GM12878 (cell line): Measurements from ENCODE around the gene GALT. TPM values are rescaled to one million over a fixed set of nuclear protein-coding genes. Genes with fewer than 3 reads are reported as not detected.

Experiments used
- CHD4 ChIP-seq: fragments of 200-600 bp; sonication (generic); IDR thresholded peaks from 2 replicates; pipeline ENCODE4 v1.6.1; 2016; ENCODE audit warnings: mild to moderate bottlenecking
- CREB1 ChIP-seq: IDR thresholded peaks from 2 replicates; pipeline ENCODE4 v1.6.1; 2012; ENCODE audit warnings: low read depth, mild to moderate bottlenecking, inconsistent platforms
- IKZF2 ChIP-seq, 2 experiments: fragments of 450-650 bp; IDR thresholded peaks; 2 replicates each; pipeline ENCODE4 v1.6.1; 2017; ENCODE audit warnings: mild to moderate bottlenecking in 2 of 2, moderate library complexity in 2 of 2
- IRF4 ChIP-seq: IDR thresholded peaks from 2 replicates; pipeline ENCODE4 v1.6.1; 2011; ENCODE audit warnings: low read depth, low read length
- NR2C1 ChIP-seq: fragments of 450-650 bp; IDR thresholded peaks from 2 replicates; pipeline ENCODE4 v1.6.1; 2017; ENCODE audit warnings: antibody characterized with exemption, mild to moderate bottlenecking, moderate library complexity
- PML ChIP-seq: IDR thresholded peaks from 2 replicates; pipeline ENCODE4 v1.6.1; 2012; ENCODE audit warnings: low read length, inconsistent platforms
- RAD21 ChIP-seq: IDR thresholded peaks from 2 replicates; pipeline ENCODE4 v1.6.1; 2011; ENCODE audit warnings: mild to moderate bottlenecking, low read depth, low read length, moderate library complexity; ENCODE audit not compliant: insufficient read depth
- RCOR1 ChIP-seq: conservative IDR thresholded peaks from 2 replicates; pipeline ENCODE4 v1.6.1; 2012; ENCODE audit warnings: low read depth, low read length, improper control_type of control experiment
- SUPT20H ChIP-seq: IDR thresholded peaks from 2 replicates; pipeline ENCODE4 v1.6.1; 2011; ENCODE audit warnings: low read depth, mild to moderate bottlenecking, low read length, moderate library complexity, borderline replicate concordance; ENCODE audit not compliant: control insufficient read depth
- ZBED1 ChIP-seq: IDR thresholded peaks from 2 replicates; pipeline ENCODE4 v1.6.1; 2016; ENCODE audit warnings: borderline replicate concordance
- ZNF207 ChIP-seq: fragments of 450-650 bp; IDR thresholded peaks from 2 replicates; pipeline ENCODE4 v1.6.1; 2014; ENCODE audit warnings: antibody characterized with exemption, mild to moderate bottlenecking, borderline replicate concordance
- ZNF24 ChIP-seq: fragments of 450-650 bp; IDR thresholded peaks from 2 replicates; pipeline ENCODE4 v1.6.1; 2017; ENCODE audit warnings: antibody characterized with exemption, mild to moderate bottlenecking
- ZNF274 ChIP-seq: IDR thresholded peaks from one replicate; pipeline ENCODE4 v1.8.0; 2011; ENCODE audit not compliant: insufficient read length, insufficient read depth
- ZZZ3 ChIP-seq: IDR thresholded peaks from 2 replicates; pipeline ENCODE4 v1.6.1; 2011; ENCODE audit warnings: low read depth; ENCODE audit not compliant: control insufficient read depth, insufficient read length
- polyA plus RNA-seq, 11 experiments: library from polyadenylated mRNA; depleted of rRNA in 4 of 11; unstranded in 6 of 11; stranded (reverse) in 5 of 11; fragments of >200 nt; fragmentation: Nextera tagmentation in 4 of 11; fragmentation: Illumina TruSeq in 1 of 11; extraction: Ambion mirVana in 4 of 11; extraction: Trizol in 1 of 11; gene quantifications; 1 replicate in 1 of 11; 2 replicates in 10 of 11; pipeline versions ENCODE4 v1.2.1 to v1.2.3, GENCODE V29; 2011 to 2016; ENCODE audit warnings: inconsistent platforms in 2 of 11, missing spikeins in 2 of 11, low read depth in 1 of 11
- total RNA-seq, 4 experiments: library from RNA; depleted of rRNA in 3 of 4; stranded (reverse); fragments of >200 nt in 3 of 4; fragmentation: Illumina TruSeq in 1 of 4; extraction: Trizol in 1 of 4; gene quantifications; 2 replicates each; pipeline versions ENCODE4 v1.2.1 to v1.2.3, GENCODE V29; 2013 to 2021
- TF ChIP-seq, protein P1 (sequence below): IDR thresholded peaks from 2 replicates; pipeline ENCODE4 v1.6.1; 2012; ENCODE audit warnings: improper control_type of control experiment, low read depth, low read length; ENCODE audit not compliant: insufficient replicate concordance
- TF ChIP-seq, protein P2 (sequence below): fragments of 450-650 bp; IDR thresholded peaks from 2 replicates; pipeline ENCODE4 v1.6.1; 2016; ENCODE audit warnings: mild to moderate bottlenecking
- TF ChIP-seq, protein P3 (sequence below): fragments of 450-650 bp; IDR thresholded peaks from 2 replicates; pipeline ENCODE4 v1.6.1; 2018; ENCODE audit warnings: mild to moderate bottlenecking, low read depth, moderate library complexity; ENCODE audit not compliant: partially characterized antibody
- TF ChIP-seq, protein P4 (sequence below): fragments of 450-650 bp; IDR thresholded peaks from 2 replicates; pipeline ENCODE4 v1.6.1; 2016; ENCODE audit warnings: mild to moderate bottlenecking
- TF ChIP-seq, protein P5 (sequence below): IDR thresholded peaks from 2 replicates; pipeline ENCODE4 v1.6.1; 2011; ENCODE audit warnings: low read depth, mild to moderate bottlenecking, low read length, moderate library complexity, borderline replicate concordance; ENCODE audit errors: extremely low read depth

GALT gene
- total and polyA plus RNA-seq, 10 of the 15 experiments (the other 5 are each of a cell fraction or from before 2014, with no cell fraction given): 9.3 to 34.1 (median 26.9) TPM

DNA sequence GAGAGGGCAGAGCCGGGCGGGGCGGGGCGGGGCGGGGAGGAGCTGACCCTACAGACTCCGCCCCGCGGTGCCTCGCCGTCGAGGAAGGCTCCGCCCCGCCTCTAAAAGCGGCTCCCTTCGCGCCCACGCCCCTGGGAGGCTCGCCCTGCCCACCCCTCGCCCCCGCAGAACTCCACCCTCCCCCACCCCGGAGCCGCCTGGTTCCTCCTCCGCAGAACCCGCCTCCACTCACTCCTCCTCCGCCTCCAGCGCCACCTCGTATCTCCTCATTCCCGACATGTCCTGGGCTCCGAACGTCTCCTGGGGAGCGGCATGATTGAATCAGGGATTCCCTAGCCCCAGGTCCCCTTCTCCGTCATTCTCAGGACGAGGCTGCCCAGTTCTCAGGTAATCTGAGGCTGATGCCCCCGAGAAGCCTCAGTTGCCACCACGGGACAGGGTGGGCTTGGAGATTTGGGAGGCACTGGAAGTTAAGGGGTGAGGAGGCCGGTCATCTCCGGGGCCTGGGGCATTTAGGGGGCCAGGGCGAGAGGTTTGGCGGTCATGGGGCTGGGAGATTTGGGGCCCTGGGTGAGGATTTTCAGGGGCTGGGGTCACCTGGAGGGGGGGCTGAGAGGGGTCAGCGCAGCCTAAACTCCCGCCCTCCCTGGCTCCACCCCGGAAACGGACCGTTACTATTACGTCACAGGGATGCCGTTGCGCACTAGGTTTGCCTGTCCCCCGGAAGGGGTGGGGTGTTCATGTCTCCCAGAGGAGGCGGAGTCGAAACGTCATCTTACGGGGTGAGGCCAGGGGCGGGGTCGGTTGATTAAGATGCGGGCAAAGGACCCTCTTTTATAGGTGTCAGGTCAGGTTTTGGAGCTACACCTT, 19.1 kb downstream of the GALT start (continued):
- TF ChIP-seq, protein P1, sequence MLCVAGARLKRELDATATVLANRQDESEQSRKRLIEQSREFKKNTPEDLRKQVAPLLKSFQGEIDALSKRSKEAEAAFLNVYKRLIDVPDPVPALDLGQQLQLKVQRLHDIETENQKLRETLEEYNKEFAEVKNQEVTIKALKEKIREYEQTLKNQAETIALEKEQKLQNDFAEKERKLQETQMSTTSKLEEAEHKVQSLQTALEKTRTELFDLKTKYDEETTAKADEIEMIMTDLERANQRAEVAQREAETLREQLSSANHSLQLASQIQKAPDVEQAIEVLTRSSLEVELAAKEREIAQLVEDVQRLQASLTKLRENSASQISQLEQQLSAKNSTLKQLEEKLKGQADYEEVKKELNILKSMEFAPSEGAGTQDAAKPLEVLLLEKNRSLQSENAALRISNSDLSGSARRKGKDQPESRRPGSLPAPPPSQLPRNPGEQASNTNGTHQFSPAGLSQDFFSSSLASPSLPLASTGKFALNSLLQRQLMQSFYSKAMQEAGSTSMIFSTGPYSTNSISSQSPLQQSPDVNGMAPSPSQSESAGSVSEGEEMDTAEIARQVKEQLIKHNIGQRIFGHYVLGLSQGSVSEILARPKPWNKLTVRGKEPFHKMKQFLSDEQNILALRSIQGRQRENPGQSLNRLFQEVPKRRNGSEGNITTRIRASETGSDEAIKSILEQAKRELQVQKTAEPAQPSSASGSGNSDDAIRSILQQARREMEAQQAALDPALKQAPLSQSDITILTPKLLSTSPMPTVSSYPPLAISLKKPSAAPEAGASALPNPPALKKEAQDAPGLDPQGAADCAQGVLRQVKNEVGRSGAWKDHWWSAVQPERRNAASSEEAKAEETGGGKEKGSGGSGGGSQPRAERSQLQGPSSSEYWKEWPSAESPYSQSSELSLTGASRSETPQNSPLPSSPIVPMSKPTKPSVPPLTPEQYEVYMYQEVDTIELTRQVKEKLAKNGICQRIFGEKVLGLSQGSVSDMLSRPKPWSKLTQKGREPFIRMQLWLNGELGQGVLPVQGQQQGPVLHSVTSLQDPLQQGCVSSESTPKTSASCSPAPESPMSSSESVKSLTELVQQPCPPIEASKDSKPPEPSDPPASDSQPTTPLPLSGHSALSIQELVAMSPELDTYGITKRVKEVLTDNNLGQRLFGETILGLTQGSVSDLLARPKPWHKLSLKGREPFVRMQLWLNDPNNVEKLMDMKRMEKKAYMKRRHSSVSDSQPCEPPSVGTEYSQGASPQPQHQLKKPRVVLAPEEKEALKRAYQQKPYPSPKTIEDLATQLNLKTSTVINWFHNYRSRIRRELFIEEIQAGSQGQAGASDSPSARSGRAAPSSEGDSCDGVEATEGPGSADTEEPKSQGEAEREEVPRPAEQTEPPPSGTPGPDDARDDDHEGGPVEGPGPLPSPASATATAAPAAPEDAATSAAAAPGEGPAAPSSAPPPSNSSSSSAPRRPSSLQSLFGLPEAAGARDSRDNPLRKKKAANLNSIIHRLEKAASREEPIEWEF: no peak
- TF ChIP-seq RAD21 (no peak), NR2C1 (0 out of 2 replicates have a peak, but pooled peaks have one; percentile 26), ZNF274 (no peak), SUPT20H (no peak), ZZZ3 (no peak), CHD4 (no peak), IRF4 (no peak), RCOR1 (no peak), ZNF24 (no peak), IKZF2 (IDR thresholded peaks at IDR 0.05) (peak in 1 of 2 experiments; percentile 36; a peak in 2 of 4 replicates), ZBED1 (no peak), CREB1 (peak; percentile 98), ZNF207 (no peak), PML (no peak)
- TF ChIP-seq, protein P2, sequence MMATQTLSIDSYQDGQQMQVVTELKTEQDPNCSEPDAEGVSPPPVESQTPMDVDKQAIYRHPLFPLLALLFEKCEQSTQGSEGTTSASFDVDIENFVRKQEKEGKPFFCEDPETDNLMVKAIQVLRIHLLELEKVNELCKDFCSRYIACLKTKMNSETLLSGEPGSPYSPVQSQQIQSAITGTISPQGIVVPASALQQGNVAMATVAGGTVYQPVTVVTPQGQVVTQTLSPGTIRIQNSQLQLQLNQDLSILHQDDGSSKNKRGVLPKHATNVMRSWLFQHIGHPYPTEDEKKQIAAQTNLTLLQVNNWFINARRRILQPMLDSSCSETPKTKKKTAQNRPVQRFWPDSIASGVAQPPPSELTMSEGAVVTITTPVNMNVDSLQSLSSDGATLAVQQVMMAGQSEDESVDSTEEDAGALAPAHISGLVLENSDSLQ: peak; percentile 28; the same call in 1 of the 2 replicates
- TF ChIP-seq, protein P3, sequence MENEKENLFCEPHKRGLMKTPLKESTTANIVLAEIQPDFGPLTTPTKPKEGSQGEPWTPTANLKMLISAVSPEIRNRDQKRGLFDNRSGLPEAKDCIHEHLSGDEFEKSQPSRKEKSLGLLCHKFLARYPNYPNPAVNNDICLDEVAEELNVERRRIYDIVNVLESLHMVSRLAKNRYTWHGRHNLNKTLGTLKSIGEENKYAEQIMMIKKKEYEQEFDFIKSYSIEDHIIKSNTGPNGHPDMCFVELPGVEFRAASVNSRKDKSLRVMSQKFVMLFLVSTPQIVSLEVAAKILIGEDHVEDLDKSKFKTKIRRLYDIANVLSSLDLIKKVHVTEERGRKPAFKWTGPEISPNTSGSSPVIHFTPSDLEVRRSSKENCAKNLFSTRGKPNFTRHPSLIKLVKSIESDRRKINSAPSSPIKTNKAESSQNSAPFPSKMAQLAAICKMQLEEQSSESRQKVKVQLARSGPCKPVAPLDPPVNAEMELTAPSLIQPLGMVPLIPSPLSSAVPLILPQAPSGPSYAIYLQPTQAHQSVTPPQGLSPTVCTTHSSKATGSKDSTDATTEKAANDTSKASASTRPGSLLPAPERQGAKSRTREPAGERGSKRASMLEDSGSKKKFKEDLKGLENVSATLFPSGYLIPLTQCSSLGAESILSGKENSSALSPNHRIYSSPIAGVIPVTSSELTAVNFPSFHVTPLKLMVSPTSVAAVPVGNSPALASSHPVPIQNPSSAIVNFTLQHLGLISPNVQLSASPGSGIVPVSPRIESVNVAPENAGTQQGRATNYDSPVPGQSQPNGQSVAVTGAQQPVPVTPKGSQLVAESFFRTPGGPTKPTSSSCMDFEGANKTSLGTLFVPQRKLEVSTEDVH: peak; percentile 67
- TF ChIP-seq, protein P4, sequence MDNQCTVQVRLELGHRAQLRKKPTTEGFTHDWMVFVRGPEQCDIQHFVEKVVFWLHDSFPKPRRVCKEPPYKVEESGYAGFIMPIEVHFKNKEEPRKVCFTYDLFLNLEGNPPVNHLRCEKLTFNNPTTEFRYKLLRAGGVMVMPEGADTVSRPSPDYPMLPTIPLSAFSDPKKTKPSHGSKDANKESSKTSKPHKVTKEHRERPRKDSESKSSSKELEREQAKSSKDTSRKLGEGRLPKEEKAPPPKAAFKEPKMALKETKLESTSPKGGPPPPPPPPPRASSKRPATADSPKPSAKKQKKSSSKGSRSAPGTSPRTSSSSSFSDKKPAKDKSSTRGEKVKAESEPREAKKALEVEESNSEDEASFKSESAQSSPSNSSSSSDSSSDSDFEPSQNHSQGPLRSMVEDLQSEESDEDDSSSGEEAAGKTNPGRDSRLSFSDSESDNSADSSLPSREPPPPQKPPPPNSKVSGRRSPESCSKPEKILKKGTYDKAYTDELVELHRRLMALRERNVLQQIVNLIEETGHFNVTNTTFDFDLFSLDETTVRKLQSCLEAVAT: peak; percentile 44; the same call in 1 of the 2 replicates
- TF ChIP-seq, protein P5, sequence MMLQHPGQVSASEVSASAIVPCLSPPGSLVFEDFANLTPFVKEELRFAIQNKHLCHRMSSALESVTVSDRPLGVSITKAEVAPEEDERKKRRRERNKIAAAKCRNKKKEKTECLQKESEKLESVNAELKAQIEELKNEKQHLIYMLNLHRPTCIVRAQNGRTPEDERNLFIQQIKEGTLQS: no peak
